HTR-8/SVneo (cell line): ENCODE measurements around the gene KRT1.

Experiments
- DNase-seq: peaks from one replicate; pipeline ENCODE4 v3.0.0; 2011; ENCODE audit warnings: low spot score, mixed read lengths; ENCODE audit not compliant: insufficient read length
- FAIRE-seq: peaks from 2 replicates; lab custom pipeline; 2011; peaks lifted over from hg19 to GRCh38; lab: Jason Lieb, UNC

The KRT1 gene

DNA sequence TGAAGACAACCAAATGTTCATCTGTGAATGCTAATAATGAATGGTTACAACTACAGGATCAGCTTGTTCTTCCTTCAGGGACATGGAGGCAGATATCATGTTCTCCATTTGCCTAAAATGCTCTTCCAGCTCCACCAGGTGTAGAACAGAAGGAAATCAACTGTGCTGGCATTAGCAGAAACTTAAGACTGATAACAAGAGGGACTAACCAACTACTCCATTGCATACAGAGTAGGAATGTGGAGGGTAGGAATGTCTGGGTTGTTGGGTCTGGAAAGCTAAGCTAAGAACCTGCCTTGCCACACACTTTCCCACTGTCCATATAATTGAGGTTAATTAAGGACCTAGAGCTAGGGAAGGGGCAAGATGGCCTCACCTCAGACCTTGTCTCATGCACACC, 16.8 kb downstream of the KRT1 start:
- no peak for FAIRE-seq
- no peak for DNase-seq

DNA sequence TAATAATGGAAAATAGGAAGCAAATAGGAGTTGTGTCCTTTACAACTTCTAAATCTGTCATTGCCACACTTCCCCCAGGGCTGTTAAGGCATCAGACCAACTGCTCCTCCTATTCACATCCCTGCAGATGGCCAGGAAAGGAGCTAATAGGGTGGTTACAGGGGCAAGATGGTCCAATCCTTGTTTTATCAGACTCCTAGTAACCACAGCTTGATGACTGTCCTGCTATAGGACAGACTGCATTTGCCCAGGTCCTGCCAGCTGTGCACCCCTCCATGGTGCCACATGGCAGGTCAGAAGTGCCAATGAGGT, 17.3 kb downstream of the KRT1 start:
- FAIRE-seq (no peak), DNase-seq (no peak)

DNA sequence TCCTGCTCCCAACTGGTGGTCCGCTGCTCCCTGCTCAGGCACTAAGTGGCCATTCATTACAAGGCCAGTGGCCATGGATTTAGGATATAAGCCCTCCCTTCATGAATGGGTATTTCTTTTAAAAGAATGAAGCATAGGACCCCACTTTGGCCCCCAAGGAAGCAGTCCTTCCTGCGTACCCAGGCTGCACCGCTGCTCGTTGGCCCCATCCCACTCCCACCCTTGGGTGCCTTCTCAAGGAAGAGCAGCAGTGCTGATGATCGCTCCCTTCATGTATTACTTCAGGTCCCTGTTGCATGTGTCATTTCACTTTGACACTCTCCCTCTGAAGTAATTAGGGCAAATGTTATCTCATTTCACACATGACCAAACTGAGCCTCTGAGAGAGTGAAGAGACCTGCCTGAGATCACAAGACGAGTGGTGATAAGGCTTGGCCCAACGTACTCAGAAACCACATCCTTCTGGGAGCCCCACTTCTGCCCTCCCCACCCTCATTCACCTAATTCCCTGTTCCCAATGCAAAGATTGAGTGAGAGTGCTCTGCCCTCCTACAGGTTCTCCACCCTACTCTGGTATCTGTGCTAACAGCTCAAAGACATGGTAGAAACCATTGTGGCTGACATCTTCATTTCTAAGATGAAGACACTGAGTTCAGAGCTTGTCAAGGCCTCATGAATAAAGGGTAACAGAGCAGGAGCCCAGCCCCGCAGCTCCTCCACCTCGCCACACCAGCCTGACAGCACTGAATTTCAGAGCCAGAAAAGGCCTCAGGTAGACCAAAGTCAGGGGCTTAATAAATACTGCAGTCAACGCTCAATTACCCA, 17.9 kb downstream of the KRT1 start:
- FAIRE-seq (no peak), DNase-seq (no peak)

DNA sequence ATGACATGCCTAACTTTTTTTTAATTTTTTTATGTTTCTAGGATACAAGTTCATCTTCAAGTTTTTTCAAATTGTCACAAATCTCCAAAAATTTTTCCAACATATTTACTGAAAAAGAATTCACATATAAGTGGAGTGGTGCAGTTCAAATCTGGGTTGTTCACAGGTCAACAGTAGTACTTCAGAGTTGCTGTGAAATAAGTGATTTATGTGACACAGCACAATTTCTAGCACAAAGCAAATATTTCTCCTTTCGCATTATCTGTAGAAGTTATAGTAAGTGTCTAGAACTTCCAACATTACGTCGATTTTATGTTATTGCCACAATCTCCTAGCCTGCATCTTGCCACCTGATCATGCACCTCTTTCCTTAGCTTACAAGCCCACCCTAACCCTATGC, 18.5 kb downstream of the KRT1 start:
- DNase-seq (no peak), FAIRE-seq (no peak)

DNA sequence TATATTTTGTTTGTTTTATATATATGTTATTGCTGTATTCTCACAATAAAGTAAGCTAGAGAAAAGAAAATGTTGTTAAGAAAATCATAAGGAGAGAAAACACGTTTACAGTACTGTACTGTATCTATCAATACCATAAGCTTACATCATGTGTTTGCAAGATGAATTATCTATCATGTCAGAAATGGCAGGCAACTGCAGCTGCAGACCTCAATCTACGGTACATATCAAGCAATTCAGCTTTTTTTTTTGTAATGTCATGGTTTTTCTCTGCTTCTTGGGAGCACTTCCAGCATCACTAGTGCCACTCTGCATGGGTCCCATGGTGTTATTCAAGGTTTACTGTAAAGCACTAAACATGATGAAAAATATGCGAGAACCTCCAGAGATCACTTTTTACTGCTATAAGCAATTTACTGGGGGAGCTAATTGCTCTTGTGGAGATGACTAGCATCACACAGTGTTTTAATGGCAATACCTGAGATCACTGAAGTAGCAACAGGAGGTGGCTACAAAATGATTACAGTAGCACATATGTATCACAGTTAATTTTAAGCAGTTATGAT, 19.2 kb downstream of the KRT1 start:
- FAIRE-seq (no peak), DNase-seq (no peak)

DNA sequence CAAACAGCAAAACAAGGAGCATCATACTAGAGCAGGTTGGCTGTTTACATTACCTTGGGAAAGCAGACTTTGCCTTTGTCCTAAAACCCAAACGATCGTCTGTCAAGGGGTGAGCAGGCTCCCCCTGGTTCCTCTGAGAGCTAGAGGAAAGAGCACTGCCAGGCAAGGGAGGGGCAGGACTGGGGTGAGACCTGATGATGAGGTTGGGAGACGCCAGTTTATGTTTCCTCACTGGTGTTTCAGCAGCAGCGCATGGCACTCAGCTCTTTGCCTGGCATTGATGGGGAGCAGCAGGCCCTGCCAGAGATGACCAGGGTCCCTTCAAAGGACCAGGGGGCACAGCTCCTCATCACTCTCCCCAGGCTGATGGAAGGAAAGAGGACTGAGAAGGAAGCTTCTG, 20.3 kb downstream of the KRT1 start:
- FAIRE-seq (no peak), DNase-seq (no peak)

DNA sequence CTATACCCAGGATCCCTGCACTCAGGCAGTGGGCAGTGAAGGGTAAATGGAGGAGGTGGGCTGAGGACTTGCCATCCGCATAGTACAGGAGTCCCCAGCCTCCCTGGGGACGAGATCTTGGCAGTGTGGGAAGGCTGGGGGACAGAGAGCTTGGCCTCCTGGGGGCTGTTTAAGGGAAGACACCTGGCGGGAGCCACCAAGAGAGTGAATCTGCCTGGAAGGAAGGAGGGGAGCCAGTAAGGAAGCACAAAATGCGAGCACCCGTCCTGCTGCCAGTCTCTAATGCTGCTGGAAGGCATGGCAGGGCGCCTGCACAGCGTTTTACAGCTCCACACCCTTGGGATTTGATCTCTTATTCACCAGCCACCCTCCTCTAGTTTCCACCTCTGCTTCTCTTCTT, 20.8 kb downstream of the KRT1 start:
- no peak for DNase-seq
- no peak for FAIRE-seq

DNA sequence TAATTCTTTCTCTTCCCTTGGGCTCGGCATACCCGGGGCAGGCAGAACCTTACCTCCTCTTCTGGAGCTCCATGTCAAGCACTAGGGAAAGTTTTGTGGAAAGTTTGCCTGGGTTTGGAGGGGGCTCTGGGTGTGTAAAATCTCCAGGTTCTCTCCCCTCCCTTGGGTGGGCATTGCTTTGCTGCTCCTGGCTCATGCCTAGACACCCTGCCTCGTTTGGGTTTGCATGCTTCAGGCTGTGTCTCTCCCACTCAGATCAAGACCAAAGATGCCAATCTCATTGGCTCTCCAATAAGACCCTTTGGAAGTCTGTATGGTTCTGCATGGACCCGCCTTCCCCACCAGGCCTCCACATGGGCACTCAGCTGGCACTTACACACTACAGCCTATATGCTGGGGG, 22.0 kb downstream of the KRT1 start:
- no peak for FAIRE-seq
- DNase-seq, result no peak

DNA sequence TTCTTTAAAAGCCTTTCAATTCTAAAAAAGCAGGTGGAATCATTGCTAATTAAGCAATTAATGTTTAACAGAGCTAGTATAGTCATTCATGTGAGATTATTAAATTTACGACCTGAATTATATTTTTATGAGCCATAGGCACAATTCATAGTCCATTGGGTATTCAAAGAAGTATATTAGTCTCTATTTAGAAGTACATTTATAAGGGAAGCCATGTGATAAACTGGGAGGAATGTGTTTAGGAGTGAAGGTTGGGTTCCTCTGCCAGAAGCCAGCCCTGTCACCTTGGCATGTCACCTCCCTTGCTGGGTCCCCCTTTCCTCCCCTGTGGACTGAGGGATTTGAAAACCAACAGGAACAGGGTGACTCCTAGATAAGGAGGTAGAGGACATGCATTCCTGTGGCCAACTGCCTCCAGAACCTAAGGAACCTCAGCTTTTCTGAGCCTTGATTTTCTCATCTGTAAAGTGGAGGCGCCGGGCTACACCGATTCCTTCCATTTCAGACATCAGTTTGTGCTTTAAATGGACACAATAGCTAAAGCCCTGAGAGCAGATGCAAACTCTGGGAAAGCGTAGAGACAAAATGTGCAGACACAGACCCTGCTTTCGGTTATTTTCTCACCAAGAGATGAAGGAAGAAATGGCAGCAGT, 22.8 kb downstream of the KRT1 start:
- no peak for FAIRE-seq
- no peak for DNase-seq

DNA sequence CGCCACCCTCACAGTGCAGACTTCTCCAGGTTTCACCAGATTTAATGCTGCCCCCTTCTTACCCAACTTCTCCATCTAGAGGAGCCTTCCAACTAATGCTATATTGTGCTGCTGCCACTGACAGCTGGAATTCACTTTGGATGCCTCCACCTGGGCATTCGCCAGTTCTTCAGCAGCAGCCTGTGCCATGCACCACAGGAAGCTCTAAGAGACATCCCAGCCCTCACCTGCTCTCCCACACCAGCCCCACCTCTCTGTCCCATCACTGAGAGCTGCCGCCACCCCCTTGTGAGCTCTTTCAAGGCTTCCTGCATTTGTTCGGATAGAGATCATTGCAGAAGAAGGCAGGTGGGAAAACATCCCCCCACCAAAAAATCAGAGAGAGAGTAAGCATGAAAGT, 23.6 kb downstream of the KRT1 start:
- FAIRE-seq (no peak), DNase-seq (no peak)

DNA sequence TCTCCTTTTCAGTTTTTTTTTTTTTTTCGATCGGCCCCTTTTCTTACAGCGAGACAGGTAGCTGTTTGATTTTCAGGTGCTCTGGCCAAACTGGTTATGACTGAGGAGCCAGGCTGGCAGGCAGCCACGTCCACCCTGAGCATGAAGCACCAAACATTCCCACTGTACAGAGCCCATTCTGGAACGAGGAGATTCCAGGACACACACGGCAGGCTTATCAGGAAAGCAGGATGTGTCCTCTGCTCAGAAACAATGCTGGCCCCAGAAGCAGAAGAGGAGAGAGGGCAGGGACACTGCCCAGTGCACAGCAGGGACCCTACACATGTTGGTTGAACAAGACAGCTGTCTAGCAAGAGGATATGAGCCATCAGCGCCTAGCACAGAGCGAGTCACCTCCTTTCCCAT, 24.5 kb downstream of the KRT1 start:
- DNase-seq (no peak), FAIRE-seq (no peak)

DNA sequence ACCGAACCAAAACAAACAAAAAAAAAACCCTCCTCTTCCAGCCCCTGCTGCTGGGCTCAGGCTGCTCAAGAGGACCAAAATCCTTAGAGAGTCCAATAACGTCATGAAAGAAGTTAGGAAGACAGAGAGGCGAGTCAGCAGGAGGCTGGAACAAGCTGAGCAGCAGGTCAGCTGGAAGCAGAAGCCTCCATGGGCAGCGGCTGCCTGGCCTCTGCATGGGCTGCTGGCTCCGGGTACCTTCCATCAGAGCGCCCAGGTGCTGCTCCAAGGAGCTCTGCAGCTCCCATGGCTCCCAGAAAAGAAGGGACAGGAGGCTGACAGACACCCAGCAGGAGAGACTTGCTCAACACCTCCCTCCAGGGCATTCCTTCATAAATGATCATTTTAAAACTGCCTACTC, 25.0 kb downstream of the KRT1 start:
- DNase-seq, result no peak
- FAIRE-seq, result no peak

DNA sequence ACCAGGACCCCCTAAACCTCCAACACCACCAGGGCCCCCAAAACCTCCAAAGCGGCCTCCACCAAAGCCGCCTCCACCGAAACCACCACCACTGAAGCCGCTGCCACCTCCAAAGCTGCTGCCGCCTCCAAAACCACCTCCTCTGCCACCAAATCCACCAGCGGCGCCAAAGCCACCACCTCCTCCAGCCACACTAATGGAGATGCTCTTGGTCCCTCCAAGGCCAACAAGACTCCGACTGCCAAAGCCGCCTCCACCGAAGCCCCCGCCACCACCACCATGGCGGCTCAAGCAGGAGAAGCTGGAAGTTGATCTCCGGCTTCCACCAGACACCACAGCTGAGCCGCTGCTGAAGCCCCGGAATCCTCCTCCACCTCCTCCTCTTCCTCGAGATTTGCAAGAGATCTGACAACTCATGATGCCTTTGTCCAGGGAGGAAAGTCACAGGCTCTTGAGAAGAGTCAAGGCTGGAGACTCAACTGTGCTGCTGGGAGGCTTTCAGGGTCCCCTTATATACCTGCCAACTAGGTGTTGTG, 28.4 kb downstream of the KRT1 start, which contains the start of gene KRT2:
Gene KRT2 (minus strand): TSS at position 486 of the 536 bp plus-strand sequence. CDS start 69 bp downstream, at position 417.
- no peak for DNase-seq
- FAIRE-seq, result no peak

DNA sequence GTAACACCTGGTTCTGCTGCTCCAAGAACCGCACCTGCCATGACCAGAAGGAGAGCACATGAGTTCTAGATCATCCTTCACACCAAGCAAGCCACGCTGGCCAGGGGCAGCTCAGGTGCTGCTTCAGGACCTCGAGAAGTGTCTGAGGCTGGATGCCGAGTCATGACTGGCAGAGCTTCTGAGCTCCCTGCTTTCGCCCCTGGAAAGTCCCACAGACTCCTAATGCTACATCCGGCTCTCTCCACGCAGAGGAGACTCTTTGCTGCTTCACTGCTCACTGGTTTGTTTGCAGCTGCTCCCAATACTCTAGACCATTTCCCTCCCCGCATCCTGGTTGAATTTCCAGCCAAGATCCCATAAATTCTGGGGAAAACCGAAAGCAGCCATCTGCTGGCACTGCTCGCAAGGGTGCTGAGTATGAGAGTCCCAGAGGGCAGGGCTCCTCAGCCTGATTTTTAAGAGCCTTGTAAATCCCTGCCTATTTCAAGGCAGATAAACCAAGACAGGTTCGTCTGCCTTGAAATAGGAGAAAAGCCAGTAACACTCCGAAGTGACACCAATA, 29.6 kb downstream of the KRT1 start:
- FAIRE-seq, result no peak
- DNase-seq, result no peak

DNA sequence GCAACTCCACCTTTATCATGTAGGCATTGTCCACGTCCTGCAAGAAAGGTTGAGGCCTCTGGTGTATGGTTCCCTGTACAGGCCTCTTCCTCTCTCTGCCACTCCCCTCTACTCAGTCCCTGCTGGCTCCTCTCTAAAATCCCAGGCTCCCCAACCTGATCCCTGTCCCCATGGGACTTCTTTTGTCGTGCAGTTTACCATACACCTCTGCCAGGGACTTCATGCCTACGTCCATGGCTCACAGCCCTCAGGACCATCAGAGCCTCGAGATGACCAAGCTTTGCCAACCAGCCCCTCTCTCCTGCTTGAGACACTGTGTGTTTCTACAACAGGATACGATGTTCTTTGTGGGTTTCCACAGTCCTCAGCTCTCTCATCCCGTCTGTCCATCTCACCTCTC, 31.1 kb downstream of the KRT1 start:
- no peak for FAIRE-seq
- no peak for DNase-seq

DNA sequence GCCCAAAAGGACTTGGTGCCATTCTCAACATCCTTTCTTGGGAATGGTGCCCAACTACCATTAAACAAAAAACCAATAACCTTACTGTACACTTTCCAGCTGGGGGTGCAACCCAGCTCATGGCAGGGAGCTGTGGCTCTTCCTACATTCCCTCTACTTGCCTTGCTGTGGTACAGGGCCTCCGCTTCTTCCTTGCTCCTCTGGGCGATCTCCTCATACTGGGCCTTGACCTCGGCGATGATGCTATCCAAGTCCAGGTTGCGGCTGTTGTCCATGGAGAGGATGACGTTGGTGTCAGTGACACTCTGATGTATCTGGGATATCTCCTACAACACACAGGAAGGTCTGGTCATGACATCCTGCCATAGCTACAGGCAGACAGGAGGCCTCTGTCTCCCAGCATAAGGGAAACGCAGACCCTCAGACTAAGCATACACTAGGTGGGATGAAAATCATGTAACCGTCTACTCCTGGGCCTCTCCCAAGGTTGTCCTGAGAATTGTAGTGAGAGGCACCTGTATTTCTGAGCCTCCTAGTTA, 32.1 kb downstream of the KRT1 start:
- no peak for FAIRE-seq
- DNase-seq, result no peak

DNA sequence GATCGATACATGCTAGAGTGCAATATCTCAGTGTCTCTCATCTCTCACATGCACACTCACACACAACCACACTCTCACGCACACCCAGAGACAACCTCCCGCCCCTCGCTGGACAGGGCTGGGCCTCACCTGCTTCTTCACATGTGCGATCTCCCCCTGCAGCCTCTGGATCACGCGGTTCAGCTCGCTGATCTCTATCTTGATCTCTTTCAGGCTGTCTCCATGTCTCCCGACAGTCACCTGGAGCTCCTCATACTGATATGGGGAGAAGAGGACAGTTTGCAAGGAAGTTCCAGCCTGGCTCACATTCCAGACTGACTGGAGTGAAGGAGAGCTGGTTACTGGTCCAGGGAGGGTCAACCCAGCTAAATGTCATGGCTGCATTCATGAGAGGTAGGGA, 32.6 kb downstream of the KRT1 start:
- FAIRE-seq, result no peak

DNA sequence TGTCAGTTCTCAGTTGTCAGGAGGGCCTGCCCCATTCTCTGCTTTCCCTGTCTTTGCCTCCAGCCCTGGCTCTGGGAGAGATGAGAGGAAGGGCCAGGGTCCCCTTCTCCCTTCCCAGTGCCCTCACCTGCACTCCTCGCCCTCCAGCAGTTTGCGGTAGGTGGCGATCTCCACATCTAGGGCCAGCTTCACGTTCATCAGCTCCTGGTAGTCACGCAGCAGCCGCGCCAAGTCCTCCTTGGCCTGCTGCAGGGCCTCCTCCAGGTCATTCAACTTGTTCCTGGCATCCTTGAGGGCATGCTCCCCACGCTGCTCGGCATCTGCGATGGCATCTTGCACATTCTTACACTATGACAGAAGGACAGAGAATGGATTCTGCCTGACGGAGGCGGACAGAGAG, 33.6 kb downstream of the KRT1 start:
- DNase-seq (no peak), FAIRE-seq (no peak)

More for the DNA sequence above, 32.6 kb downstream of the KRT1 start:
- DNase-seq, result no peak

DNA sequence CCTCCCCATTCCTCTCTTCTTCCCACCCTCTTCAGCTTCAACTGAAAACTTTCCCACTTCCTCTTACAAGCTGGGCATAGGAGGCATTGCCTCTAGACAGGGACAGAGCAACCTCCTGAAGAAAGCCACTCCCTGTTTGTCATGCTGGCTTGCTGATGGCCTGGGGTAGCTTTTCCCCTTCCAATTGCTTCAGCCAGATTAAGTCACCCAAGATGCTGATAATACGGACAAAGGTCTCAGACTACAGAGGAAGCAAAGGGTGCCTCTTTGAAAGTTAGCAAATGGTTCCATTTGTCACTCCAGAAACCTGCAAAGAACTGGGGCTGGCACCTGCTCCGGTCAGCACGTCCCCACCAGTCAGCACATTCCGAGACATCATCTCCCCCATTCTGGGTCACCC, 34.2 kb downstream of the KRT1 start:
- DNase-seq (no peak), FAIRE-seq (no peak)

DNA sequence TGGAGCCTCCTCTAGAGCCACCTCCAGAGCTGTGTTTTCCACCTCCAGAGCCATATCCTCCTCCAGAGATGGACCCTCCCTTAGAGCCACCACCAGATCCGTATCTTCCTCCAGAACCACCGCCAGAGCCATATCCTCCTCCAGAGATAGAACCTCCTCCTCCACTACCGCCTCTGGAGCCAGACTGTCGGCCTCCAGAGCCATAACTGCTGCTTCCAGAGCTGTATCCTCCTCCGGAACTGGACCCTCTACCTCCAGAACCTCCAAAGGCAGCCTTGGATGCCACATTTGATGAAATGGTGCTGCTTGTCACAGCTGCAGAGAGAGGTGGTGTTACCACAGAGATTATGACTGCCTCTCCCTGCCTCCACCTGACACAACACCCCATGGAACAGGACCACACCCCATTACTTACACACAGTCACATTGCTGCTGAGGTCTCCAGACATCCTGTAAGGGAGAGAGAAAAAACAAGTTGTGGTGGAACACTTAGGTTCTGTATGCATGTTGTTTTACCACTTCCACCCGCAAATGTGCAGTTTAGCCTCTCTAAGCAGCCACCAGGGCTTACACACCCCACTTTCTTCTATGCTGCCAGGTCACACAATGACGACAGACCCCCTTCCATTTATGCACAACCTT, 35.0 kb downstream of the KRT1 start:
- FAIRE-seq (no peak), DNase-seq (no peak)
